HG03045 (cell line): ENCODE measurements around the gene TOPBP1.
"Not testable (repeated sequence)": the region's sequence is repeated elsewhere in the genome, so short reads cannot be mapped to it uniquely, and the experiment has no call there.

Experiments
- ATAC-seq: cut with Tn5 transposase; IDR thresholded peaks from one replicate; pipeline ENCODE4 v1.9.1; 2021; ENCODE audit warnings: mild to moderate bottlenecking, moderate library complexity; ENCODE audit not compliant: unreplicated experiment

Gene TOPBP1

GRCh38 chr3:133661454-133662277 lies at the start of gene TOPBP1:
TOPBP1 (minus strand) TSS chr3:133661941; CDS start chr3:133661127, 814 bp downstream.
- peak; percentile 94 for ATAC-seq

- no peak for ATAC-seq
These were observed 49.3 kb upstream of the TOPBP1 start for GRCh38 chr3:133711013-133711412.

- ATAC-seq: no peak
These were observed 47.5 kb upstream of the TOPBP1 start for GRCh38 chr3:133709139-133709750.

- no peak for ATAC-seq
These were observed 44.3 kb upstream of the TOPBP1 start for GRCh38 chr3:133706033-133706432.

- no peak for ATAC-seq
These were observed 42.2 kb upstream of the TOPBP1 start for GRCh38 chr3:133703915-133704314.

- ATAC-seq: no peak
These were observed 40.0 kb upstream of the TOPBP1 start for GRCh38 chr3:133701435-133702358.

GRCh38 chr3:133700351-133700750 lies 38.6 kb upstream of the TOPBP1 start:
- no peak for ATAC-seq

- ATAC-seq: no peak
These were observed 38.2 kb upstream of the TOPBP1 start for GRCh38 chr3:133699903-133700302.

- ATAC-seq: no peak
These were observed 37.7 kb upstream of the TOPBP1 start for GRCh38 chr3:133699467-133699866.

- no peak for ATAC-seq
These were observed 36.2 kb upstream of the TOPBP1 start for GRCh38 chr3:133697960-133698359.

GRCh38 chr3:133695560-133696171 lies 33.9 kb upstream of the TOPBP1 start:
- ATAC-seq: no peak

GRCh38 chr3:133694288-133695268 lies 32.8 kb upstream of the TOPBP1 start:
- ATAC-seq: no peak

- no peak for ATAC-seq
These were observed 32.1 kb upstream of the TOPBP1 start for GRCh38 chr3:133693821-133694220.

GRCh38 chr3:133692759-133693158 lies 31.0 kb upstream of the TOPBP1 start:
- no peak for ATAC-seq

GRCh38 chr3:133691273-133692107 lies 29.7 kb upstream of the TOPBP1 start:
- ATAC-seq: no peak

GRCh38 chr3:133677993-133678392 lies 16.3 kb upstream of the TOPBP1 start:
- not testable (repeated sequence) for ATAC-seq

- ATAC-seq: no peak
These were observed 14.8 kb upstream of the TOPBP1 start for GRCh38 chr3:133676336-133677118.
